Neural cell (in vitro differentiated cells): Measurements from ENCODE around the gene WRAP73. TPM values are rescaled to one million over a fixed set of nuclear protein-coding genes. Genes with fewer than 3 reads are reported as not detected.
A peak's percentile ranks its signal among the peaks of the same experiment; 100 is the strongest.

Experiments
- H2AFZ ChIP-seq: fragments of 200-600, 300-800 bp; sonication (generic), shearing (Covaris generic); 2 replicates; pipeline ENCODE4 v1.6.0; 2014; ENCODE audit warnings: low read depth, mild to moderate bottlenecking, antibody characterized with exemption, low read length, moderate library complexity
- H3F3A ChIP-seq: fragments of 200-600 bp; shearing (Covaris generic); 2 replicates; pipeline ENCODE4 v1.6.1; 2016; ENCODE audit warnings: mild to moderate bottlenecking, moderate library complexity, mixed read lengths, antibody characterized with exemption, low read length; ENCODE audit not compliant: insufficient read depth, poor library complexity, severe bottlenecking
- H3K27ac ChIP-seq: fragments of 200-600, 300-800 bp; sonication (generic), shearing (Covaris generic); 2 replicates; pipeline ENCODE4 v1.5.1; 2014; ENCODE audit warnings: mild to moderate bottlenecking, low read length, moderate library complexity
- H3K27me3 ChIP-seq: fragments of 300-800, 200-600 bp; sonication (generic), shearing (Covaris generic); 2 replicates; pipeline ENCODE4 v1.6.0; 2014; ENCODE audit warnings: mild to moderate bottlenecking, low read depth, low read length, moderate library complexity; ENCODE audit not compliant: insufficient read depth
- H3K36me3 ChIP-seq: fragments of 300-800, 200-600 bp; sonication (generic), shearing (Covaris generic); 2 replicates; pipeline ENCODE4 v1.5.1; 2014; ENCODE audit warnings: mild to moderate bottlenecking, antibody characterized with exemption, low read length, moderate library complexity; ENCODE audit not compliant: insufficient read depth
- H3K4me2 ChIP-seq: fragments of 300-800, 200-600 bp; sonication (generic), shearing (Covaris generic); 2 replicates; pipeline ENCODE4 v1.6.0; 2014; ENCODE audit warnings: mild to moderate bottlenecking, low read length
- H3K4me3 ChIP-seq: fragments of 300-800, 200-600 bp; sonication (generic), shearing (Covaris generic); 2 replicates; pipeline ENCODE4 v1.5.1; 2014; ENCODE audit warnings: mild to moderate bottlenecking, low read length, moderate library complexity
- H3K79me2 ChIP-seq: fragments of 200-600 bp; shearing (Covaris generic); replicated peaks from 2 replicates; pipeline ENCODE4 v1.6.0; 2014; ENCODE audit warnings: mild to moderate bottlenecking, low read length, moderate library complexity; ENCODE audit not compliant: insufficient read depth
- H3K9ac ChIP-seq: fragments of 300-800, 200-600 bp; sonication (generic), shearing (Covaris generic); 2 replicates; pipeline ENCODE4 v1.6.1; 2016; ENCODE audit warnings: mild to moderate bottlenecking, low read length, mixed read lengths
- H3K9me2 ChIP-seq: fragments of 200-600 bp; shearing (Covaris generic); 2 replicates; pipeline ENCODE4 v1.6.1; 2016; ENCODE audit warnings: mild to moderate bottlenecking, low read length, mixed read lengths; ENCODE audit not compliant: insufficient read depth
- H3K9me3 ChIP-seq: fragments of 200-600, 300-800 bp; sonication (generic), shearing (Covaris generic); 2 replicates; pipeline ENCODE4 v1.6.1; 2016; ENCODE audit warnings: mild to moderate bottlenecking, mixed run types, low read length, moderate library complexity, mixed read lengths
- H4K20me1 ChIP-seq: fragments of 200-600 bp; shearing (Covaris generic); 2 replicates; pipeline ENCODE4 v1.6.1; 2016; ENCODE audit warnings: mild to moderate bottlenecking, mixed run types; ENCODE audit not compliant: insufficient read depth
- EP300 ChIP-seq: fragments of 450-650 bp; conservative IDR thresholded peaks from 2 replicates; pipeline ENCODE4 v1.6.1; 2014; ENCODE audit warnings: antibody characterized with exemption, mild to moderate bottlenecking, moderate library complexity; ENCODE audit not compliant: poor library complexity, severe bottlenecking
- EZH2 ChIP-seq: fragments of 200-600, 300-800 bp; shearing (Covaris generic), sonication (generic); IDR thresholded peaks from 2 replicates; pipeline ENCODE4 v1.6.1; 2014; ENCODE audit warnings: antibody characterized with exemption, low read length, borderline replicate concordance, mild to moderate bottlenecking; ENCODE audit not compliant: insufficient read depth, poor library complexity, severe bottlenecking
- MXI1 ChIP-seq: fragments of 450-650 bp; conservative IDR thresholded peaks from 2 replicates; pipeline ENCODE4 v1.6.1; 2014; ENCODE audit warnings: antibody characterized with exemption, mild to moderate bottlenecking; ENCODE audit not compliant: poor library complexity, severe bottlenecking
- POLR2AphosphoS5 ChIP-seq: IDR thresholded peaks from 2 replicates; pipeline ENCODE4 v1.6.1; 2012
- RAD21 ChIP-seq: fragments of 450-650 bp; conservative IDR thresholded peaks from 2 replicates; pipeline ENCODE4 v1.6.1; 2014; ENCODE audit warnings: antibody characterized with exemption, mild to moderate bottlenecking, moderate library complexity
- SMC3 ChIP-seq: fragments of 450-650 bp; conservative IDR thresholded peaks from 2 replicates; pipeline ENCODE4 v1.6.1; 2014; ENCODE audit warnings: antibody characterized with exemption, mild to moderate bottlenecking, moderate library complexity; ENCODE audit not compliant: poor library complexity
- TAF1 ChIP-seq: IDR thresholded peaks from 2 replicates; pipeline ENCODE4 v1.6.1; 2012; ENCODE audit warnings: low read depth
- polyA plus RNA-seq: library from polyadenylated mRNA; depleted of rRNA; stranded (reverse); fragments of >200 nt; gene quantifications from 2 replicates; pipeline ENCODE4 v1.2.3, GENCODE V29; 2014
- TF ChIP-seq, protein P1 (sequence below): IDR thresholded peaks from 2 replicates; pipeline ENCODE4 v1.6.1; 2012; ENCODE audit warnings: borderline replicate concordance
- TF ChIP-seq, protein P2 (sequence below): fragments of 450-650 bp; IDR thresholded peaks from 2 replicates; pipeline ENCODE4 v1.5.1; 2014; ENCODE audit warnings: antibody characterized with exemption, mild to moderate bottlenecking, moderate library complexity; ENCODE audit not compliant: poor library complexity, severe bottlenecking

WRAP73 gene
- polyA plus RNA-seq, 1 donor from 2014 or later: 32.9 TPM

DNA sequence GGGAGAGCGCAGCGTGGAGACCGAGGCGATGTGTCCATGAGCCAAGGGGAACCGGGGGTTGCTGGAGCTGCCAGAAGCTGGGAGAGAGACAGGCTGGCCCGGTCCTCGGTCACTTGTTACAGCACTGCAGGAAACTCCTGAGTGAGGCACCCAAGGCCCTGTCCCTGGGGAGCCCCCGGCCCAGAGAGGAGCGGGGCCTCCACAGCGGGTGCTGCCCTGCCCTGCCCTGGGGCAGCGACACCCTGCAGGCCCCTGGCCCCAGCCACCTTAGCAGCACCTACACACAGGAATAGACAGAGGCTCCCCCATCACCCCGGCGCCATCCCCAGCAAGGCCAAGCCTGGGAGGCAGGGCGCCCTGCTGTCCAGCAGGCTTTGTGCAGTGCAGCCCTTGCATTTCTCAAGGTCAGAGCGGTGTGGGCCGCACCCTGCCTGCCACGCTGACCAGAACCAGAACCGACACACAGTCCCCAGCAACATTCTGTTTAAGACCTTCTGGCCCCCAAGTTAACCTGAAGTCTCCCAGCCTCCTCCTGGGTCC lies 32.0 kb downstream of the WRAP73 start:
- Histone ChIP-seq H3K27ac (no peak overlapping the region), H3K4me3 (no peak overlapping the region), H3K79me2 (no peaks in the 10 kb centered on the region), H3K9me2 (no peaks in the 10 kb centered on the region), H2AFZ (no peak overlapping the region), H4K20me1 (no peaks in the 10 kb centered on the region), H3K9me3 (no peaks in the 10 kb centered on the region), H3K4me2 (no peak overlapping the region), H3F3A (no peaks in the 10 kb centered on the region), H3K9ac (no peak overlapping the region), H3K36me3 (no peaks in the 10 kb centered on the region), H3K27me3 (no peaks in the 10 kb centered on the region)
- no peak for TF ChIP-seq SMC3
- TF ChIP-seq TAF1: no peak
- no peak for TF ChIP-seq EZH2
- TF ChIP-seq, protein P1, sequence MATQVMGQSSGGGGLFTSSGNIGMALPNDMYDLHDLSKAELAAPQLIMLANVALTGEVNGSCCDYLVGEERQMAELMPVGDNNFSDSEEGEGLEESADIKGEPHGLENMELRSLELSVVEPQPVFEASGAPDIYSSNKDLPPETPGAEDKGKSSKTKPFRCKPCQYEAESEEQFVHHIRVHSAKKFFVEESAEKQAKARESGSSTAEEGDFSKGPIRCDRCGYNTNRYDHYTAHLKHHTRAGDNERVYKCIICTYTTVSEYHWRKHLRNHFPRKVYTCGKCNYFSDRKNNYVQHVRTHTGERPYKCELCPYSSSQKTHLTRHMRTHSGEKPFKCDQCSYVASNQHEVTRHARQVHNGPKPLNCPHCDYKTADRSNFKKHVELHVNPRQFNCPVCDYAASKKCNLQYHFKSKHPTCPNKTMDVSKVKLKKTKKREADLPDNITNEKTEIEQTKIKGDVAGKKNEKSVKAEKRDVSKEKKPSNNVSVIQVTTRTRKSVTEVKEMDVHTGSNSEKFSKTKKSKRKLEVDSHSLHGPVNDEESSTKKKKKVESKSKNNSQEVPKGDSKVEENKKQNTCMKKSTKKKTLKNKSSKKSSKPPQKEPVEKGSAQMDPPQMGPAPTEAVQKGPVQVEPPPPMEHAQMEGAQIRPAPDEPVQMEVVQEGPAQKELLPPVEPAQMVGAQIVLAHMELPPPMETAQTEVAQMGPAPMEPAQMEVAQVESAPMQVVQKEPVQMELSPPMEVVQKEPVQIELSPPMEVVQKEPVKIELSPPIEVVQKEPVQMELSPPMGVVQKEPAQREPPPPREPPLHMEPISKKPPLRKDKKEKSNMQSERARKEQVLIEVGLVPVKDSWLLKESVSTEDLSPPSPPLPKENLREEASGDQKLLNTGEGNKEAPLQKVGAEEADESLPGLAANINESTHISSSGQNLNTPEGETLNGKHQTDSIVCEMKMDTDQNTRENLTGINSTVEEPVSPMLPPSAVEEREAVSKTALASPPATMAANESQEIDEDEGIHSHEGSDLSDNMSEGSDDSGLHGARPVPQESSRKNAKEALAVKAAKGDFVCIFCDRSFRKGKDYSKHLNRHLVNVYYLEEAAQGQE: no peak
- no peak for TF ChIP-seq RAD21
- no peak for TF ChIP-seq EP300
- TF ChIP-seq, protein P2, sequence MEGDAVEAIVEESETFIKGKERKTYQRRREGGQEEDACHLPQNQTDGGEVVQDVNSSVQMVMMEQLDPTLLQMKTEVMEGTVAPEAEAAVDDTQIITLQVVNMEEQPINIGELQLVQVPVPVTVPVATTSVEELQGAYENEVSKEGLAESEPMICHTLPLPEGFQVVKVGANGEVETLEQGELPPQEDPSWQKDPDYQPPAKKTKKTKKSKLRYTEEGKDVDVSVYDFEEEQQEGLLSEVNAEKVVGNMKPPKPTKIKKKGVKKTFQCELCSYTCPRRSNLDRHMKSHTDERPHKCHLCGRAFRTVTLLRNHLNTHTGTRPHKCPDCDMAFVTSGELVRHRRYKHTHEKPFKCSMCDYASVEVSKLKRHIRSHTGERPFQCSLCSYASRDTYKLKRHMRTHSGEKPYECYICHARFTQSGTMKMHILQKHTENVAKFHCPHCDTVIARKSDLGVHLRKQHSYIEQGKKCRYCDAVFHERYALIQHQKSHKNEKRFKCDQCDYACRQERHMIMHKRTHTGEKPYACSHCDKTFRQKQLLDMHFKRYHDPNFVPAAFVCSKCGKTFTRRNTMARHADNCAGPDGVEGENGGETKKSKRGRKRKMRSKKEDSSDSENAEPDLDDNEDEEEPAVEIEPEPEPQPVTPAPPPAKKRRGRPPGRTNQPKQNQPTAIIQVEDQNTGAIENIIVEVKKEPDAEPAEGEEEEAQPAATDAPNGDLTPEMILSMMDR: no peak
- TF ChIP-seq MXI1: no peak
- no peak for TF ChIP-seq POLR2AphosphoS5

DNA sequence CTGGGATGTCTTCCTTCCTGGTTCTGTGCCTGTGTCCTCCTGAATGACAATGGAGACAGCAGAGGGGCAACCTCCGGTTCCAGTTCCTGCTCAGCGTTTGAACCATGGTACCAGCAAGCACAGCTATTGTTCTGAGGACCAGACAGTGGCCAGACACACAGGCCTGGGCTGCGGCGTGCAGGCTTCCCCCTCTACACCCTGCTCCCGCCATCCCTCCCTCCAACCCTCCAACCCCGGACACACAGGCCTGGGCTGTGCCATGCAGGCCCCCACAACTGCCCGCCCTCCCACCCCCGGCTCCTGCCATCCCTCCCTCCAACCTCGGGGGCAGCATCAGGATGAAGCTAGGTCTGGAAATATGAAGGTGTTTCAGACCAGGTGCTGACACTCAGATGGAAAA lies 33.0 kb downstream of the WRAP73 start:
- H3K9me2 ChIP-seq: no peaks in the 10 kb centered on the region
- H3K79me2 ChIP-seq: no peaks in the 10 kb centered on the region
- no peaks in the 10 kb centered on the region for H3K27me3 ChIP-seq
- H3K27ac ChIP-seq: peak overlapping the region; percentile 34
- H2AFZ ChIP-seq: no peak overlapping the region
- no peaks in the 10 kb centered on the region for H3K9me3 ChIP-seq
- no peak overlapping the region for H3K9ac ChIP-seq
- no peak overlapping the region for H3K4me3 ChIP-seq
- no peak overlapping the region for H3K4me2 ChIP-seq
- no peaks in the 10 kb centered on the region for H4K20me1 ChIP-seq
- TF ChIP-seq RAD21 (no peak), EP300 (no peak), EZH2 (no peak), POLR2AphosphoS5 (no peak), SMC3 (no peak), MXI1 (no peak), TAF1 (no peak)
- TF ChIP-seq, protein P2: no peak
- TF ChIP-seq, protein P1: no peak
- H3F3A ChIP-seq: no peaks in the 10 kb centered on the region
- no peaks in the 10 kb centered on the region for H3K36me3 ChIP-seq
